Stimulated activated CD4-positive, alpha-beta T cell treated with anti-CD3 and anti-CD28 coated beads, Interleukin-2, amount 100 ng/mL, for 24 hours (primary cell): Measurements from ENCODE around the gene MYORG.

Experiments used
- DNase-seq, 2 donors: peaks; one replicate each; pipeline ENCODE4 v3.0.0-alpha.2; 2020

MYORG gene

GRCh38 chr9:34332076-34332964 is 44.4 kb downstream of the MYORG start:
- no peak for DNase-seq

- no peak for DNase-seq
Observed at GRCh38 chr9:34331196-34331595, 45.5 kb downstream of the MYORG start.

GRCh38 chr9:34328987-34329832 is 47.5 kb downstream of the MYORG start, which contains the start of the genes KIF24 and NUDT2:
Gene KIF24 (minus strand): TSS chr9:34329268. CDS start chr9:34311346, 17,922 bp downstream.
Gene NUDT2 (plus strand): TSS chr9:34329569. CDS start chr9:34339040, 9,471 bp downstream.
- peak; percentile 95 to 96 for DNase-seq

- DNase-seq, result no peak
Observed at GRCh38 chr9:34328500-34328986, 48.2 kb downstream of the MYORG start.

- DNase-seq, result no peak
Observed at GRCh38 chr9:34326690-34327089, 50.0 kb downstream of the MYORG start.

GRCh38 chr9:34322899-34323591 is 53.7 kb downstream of the MYORG start:
- DNase-seq, result no peak

- DNase-seq, result no peak
Observed at GRCh38 chr9:34321451-34321850, 55.2 kb downstream of the MYORG start.

- no peak for DNase-seq
Observed at GRCh38 chr9:34318163-34318790, 58.4 kb downstream of the MYORG start.

- DNase-seq, result no peak
Observed at GRCh38 chr9:34317436-34317835, 59.3 kb downstream of the MYORG start.
